ENCODE measurements around the gene G6PD. TPM values are rescaled to one million over a fixed set of nuclear protein-coding genes. Genes with fewer than 3 reads are reported as not detected.
"Not testable (repeated sequence)": the region's sequence is repeated elsewhere in the genome, so short reads cannot be mapped to it uniquely, and the experiment has no call there.

Gene G6PD
- total RNA-seq, 1 donor from 2014 or later: 72.4 TPM

- H3K36me3 Mint-ChIP-seq (ENCODE audit: low read depth): peaks cover 14% of the 10 kb centered on the region
- H3K27me3 Mint-ChIP-seq (ENCODE audit: insufficient read depth); intact Hi-C loops (cut with micrococcal nuclease); DNase-seq (ENCODE audit: low spot score); H3K27ac Mint-ChIP-seq; H3K9me3 Mint-ChIP-seq; H3K4me3 Mint-ChIP-seq: not testable (repeated sequence)
- peaks cover 13% of the 10 kb centered on the region for H3K4me1 Mint-ChIP-seq (ENCODE audit: low read depth)
These were observed 6.3 kb downstream of the G6PD start for GRCh38 chrX:154540365-154540764.

- H3K4me3 Mint-ChIP-seq: no peak overlapping the region
- peaks cover 19% of the 10 kb centered on the region for H3K4me1 Mint-ChIP-seq (ENCODE audit: low read depth)
- H3K9me3 Mint-ChIP-seq: no peaks in the 10 kb centered on the region
- H3K27ac Mint-ChIP-seq: no peak overlapping the region
- no peak for DNase-seq (ENCODE audit: low spot score)
- intact Hi-C loops (cut with micrococcal nuclease): no loop called here
- H3K27me3 Mint-ChIP-seq (ENCODE audit: insufficient read depth): no peaks in the 10 kb centered on the region
- H3K36me3 Mint-ChIP-seq (ENCODE audit: low read depth): peaks cover 14% of the 10 kb centered on the region
These were observed 7.6 kb downstream of the G6PD start for GRCh38 chrX:154539077-154539476.

GRCh38 chrX:154535892-154536291 lies 10.8 kb downstream of the G6PD start:
- H3K9me3 Mint-ChIP-seq: no peaks in the 10 kb centered on the region
- peaks cover 11% of the 10 kb centered on the region for H3K36me3 Mint-ChIP-seq (ENCODE audit: low read depth)
- H3K4me3 Mint-ChIP-seq: no peak overlapping the region
- DNase-seq (ENCODE audit: low spot score): no peak
- H3K27ac Mint-ChIP-seq: no peak overlapping the region
- H3K4me1 Mint-ChIP-seq (ENCODE audit: low read depth): peaks cover 6% of the 10 kb centered on the region
- intact Hi-C loops (cut with micrococcal nuclease): no loop called here
- H3K27me3 Mint-ChIP-seq (ENCODE audit: insufficient read depth): no peaks in the 10 kb centered on the region

- Mint-ChIP-seq H3K27ac (no peak overlapping the region), H3K36me3 (ENCODE audit: low read depth) (peaks cover 13% of the 10 kb centered on the region), H3K4me1 (ENCODE audit: low read depth) (peaks cover 6% of the 10 kb centered on the region), H3K4me3 (no peak overlapping the region), H3K9me3 (no peaks in the 10 kb centered on the region), H3K27me3 (ENCODE audit: insufficient read depth) (no peaks in the 10 kb centered on the region)
- intact Hi-C loops (cut with micrococcal nuclease): loop anchor here (1.0 to 5.0 kb wide), 5 partner anchors 42 to 226 kb away; partner anchors contain the start of genes RPL10 and SLC10A3
- peak; percentile 80 for DNase-seq (ENCODE audit: low spot score)
These were observed 11.9 kb downstream of the G6PD start for GRCh38 chrX:154534526-154535322.

GRCh38 chrX:154532690-154533089 lies 14.0 kb downstream of the G6PD start:
- no peaks in the 10 kb centered on the region for H3K27me3 Mint-ChIP-seq (ENCODE audit: insufficient read depth)
- no peak overlapping the region for H3K27ac Mint-ChIP-seq
- intact Hi-C loops (cut with micrococcal nuclease): loop anchor here (5.0 kb wide), 2 partner anchors 40 to 135 kb away; partner anchors contain the start of genes RPL10 and SLC10A3
- no peak overlapping the region for H3K4me3 Mint-ChIP-seq
- H3K9me3 Mint-ChIP-seq: no peaks in the 10 kb centered on the region
- peaks cover 8% of the 10 kb centered on the region for H3K36me3 Mint-ChIP-seq (ENCODE audit: low read depth)
- DNase-seq (ENCODE audit: low spot score): no peak
- H3K4me1 Mint-ChIP-seq (ENCODE audit: low read depth): peaks cover 6% of the 10 kb centered on the region

- Mint-ChIP-seq H3K9me3 (no peaks in the 10 kb centered on the region), H3K27me3 (ENCODE audit: insufficient read depth) (no peaks in the 10 kb centered on the region), H3K36me3 (ENCODE audit: low read depth) (peaks cover 7% of the 10 kb centered on the region), H3K4me3 (no peak overlapping the region), H3K4me1 (ENCODE audit: low read depth) (peaks cover 14% of the 10 kb centered on the region), H3K27ac (no peak overlapping the region)
- intact Hi-C loops (cut with micrococcal nuclease): loop anchor here (5.0 kb wide), 2 partner anchors 39 to 134 kb away; partner anchors contain the start of genes RPL10 and SLC10A3
- no peak for DNase-seq (ENCODE audit: low spot score)
These were observed 15.0 kb downstream of the G6PD start for GRCh38 chrX:154531626-154532025.

GRCh38 chrX:154530286-154530685 lies 16.4 kb downstream of the G6PD start:
- Mint-ChIP-seq H3K4me1 (ENCODE audit: low read depth) (peaks cover 24% of the 10 kb centered on the region), H3K36me3 (ENCODE audit: low read depth) (peaks cover 7% of the 10 kb centered on the region), H3K27me3 (ENCODE audit: insufficient read depth) (no peaks in the 10 kb centered on the region), H3K9me3 (no peaks in the 10 kb centered on the region), H3K27ac (no peak overlapping the region), H3K4me3 (no peak overlapping the region)
- intact Hi-C loops (cut with micrococcal nuclease): loop anchor here (5.0 kb wide), 2 partner anchors 38 to 133 kb away; partner anchors contain the start of genes RPL10 and SLC10A3
- no peak for DNase-seq (ENCODE audit: low spot score)

GRCh38 chrX:154529206-154529612 lies 17.4 kb downstream of the G6PD start:
- intact Hi-C loops (cut with micrococcal nuclease): no loop called here
- peaks cover 18% of the 10 kb centered on the region for H3K4me1 Mint-ChIP-seq (ENCODE audit: low read depth)
- peaks cover 5% of the 10 kb centered on the region for H3K36me3 Mint-ChIP-seq (ENCODE audit: low read depth)
- no peak overlapping the region for H3K4me3 Mint-ChIP-seq
- no peak overlapping the region for H3K27ac Mint-ChIP-seq
- no peaks in the 10 kb centered on the region for H3K27me3 Mint-ChIP-seq (ENCODE audit: insufficient read depth)
- no peaks in the 10 kb centered on the region for H3K9me3 Mint-ChIP-seq
- DNase-seq (ENCODE audit: low spot score): no peak

- H3K27ac Mint-ChIP-seq: peak overlapping the region; percentile 47
- no peaks in the 10 kb centered on the region for H3K9me3 Mint-ChIP-seq
- intact Hi-C loops (cut with micrococcal nuclease): no loop called here
- peaks cover 18% of the 10 kb centered on the region for H3K4me1 Mint-ChIP-seq (ENCODE audit: low read depth)
- DNase-seq (ENCODE audit: low spot score): peak; percentile 51
- peaks cover 5% of the 10 kb centered on the region for H3K36me3 Mint-ChIP-seq (ENCODE audit: low read depth)
- H3K27me3 Mint-ChIP-seq (ENCODE audit: insufficient read depth): no peaks in the 10 kb centered on the region
- H3K4me3 Mint-ChIP-seq: peak overlapping the region; percentile 21
These were observed 19.6 kb downstream of the G6PD start for GRCh38 chrX:154526901-154527675.

GRCh38 chrX:154525606-154526490 lies 20.8 kb downstream of the G6PD start:
- Mint-ChIP-seq H3K4me3 (no peak overlapping the region), H3K27me3 (ENCODE audit: insufficient read depth) (no peaks in the 10 kb centered on the region), H3K9me3 (no peaks in the 10 kb centered on the region), H3K4me1 (ENCODE audit: low read depth) (peaks cover 18% of the 10 kb centered on the region), H3K27ac (no peak overlapping the region), H3K36me3 (ENCODE audit: low read depth) (peaks cover under 1% of the 10 kb centered on the region)
- intact Hi-C loops (cut with micrococcal nuclease): no loop called here
- DNase-seq (ENCODE audit: low spot score): no peak

GRCh38 chrX:154519389-154519788 lies 27.3 kb downstream of the G6PD start:
- H3K4me1 Mint-ChIP-seq (ENCODE audit: low read depth): peaks cover 12% of the 10 kb centered on the region
- no peaks in the 10 kb centered on the region for H3K9me3 Mint-ChIP-seq
- H3K4me3 Mint-ChIP-seq: no peak overlapping the region
- no peak for DNase-seq (ENCODE audit: low spot score)
- intact Hi-C loops (cut with micrococcal nuclease): loop anchor here (10.0 kb wide), 1 partner anchor 545 kb away; the partner anchor contains the start of genes HCFC1 and TMEM187
- no peaks in the 10 kb centered on the region for H3K36me3 Mint-ChIP-seq (ENCODE audit: low read depth)
- no peaks in the 10 kb centered on the region for H3K27me3 Mint-ChIP-seq (ENCODE audit: insufficient read depth)
- no peak overlapping the region for H3K27ac Mint-ChIP-seq

GRCh38 chrX:154517101-154517781 lies 29.4 kb downstream of the G6PD start:
- no peaks in the 10 kb centered on the region for H3K9me3 Mint-ChIP-seq
- no peaks in the 10 kb centered on the region for H3K27me3 Mint-ChIP-seq (ENCODE audit: insufficient read depth)
- H3K36me3 Mint-ChIP-seq (ENCODE audit: low read depth): peaks cover 5% of the 10 kb centered on the region
- DNase-seq (ENCODE audit: low spot score): no peak
- no peak overlapping the region for H3K27ac Mint-ChIP-seq
- intact Hi-C loops (cut with micrococcal nuclease): loop anchor here (2.0 to 10.0 kb wide), 2 partner anchors 88 to 542 kb away; partner anchors contain the start of genes ATP6AP1, HCFC1 and TMEM187
- H3K4me1 Mint-ChIP-seq (ENCODE audit: low read depth): peaks cover 20% of the 10 kb centered on the region
- H3K4me3 Mint-ChIP-seq: peak overlapping the region; percentile 87
